Measurements from ENCODE around the gene TSKS. TPM values are rescaled to one million over a fixed set of nuclear protein-coding genes. Genes with fewer than 3 reads are reported as not detected.

The TSKS gene
- total RNA-seq, 1 donor from 2014 or later = not detected

GRCh38 chr19:49808711-49809159 lies 45.6 kb upstream of the TSKS start:
- H3K4me1 Mint-ChIP-seq (ENCODE audit: unreplicated experiment) = peaks cover 24% of the 10 kb centered on the region
- H3K4me3 Mint-ChIP-seq = peak overlapping the region; percentile 92

DNA sequence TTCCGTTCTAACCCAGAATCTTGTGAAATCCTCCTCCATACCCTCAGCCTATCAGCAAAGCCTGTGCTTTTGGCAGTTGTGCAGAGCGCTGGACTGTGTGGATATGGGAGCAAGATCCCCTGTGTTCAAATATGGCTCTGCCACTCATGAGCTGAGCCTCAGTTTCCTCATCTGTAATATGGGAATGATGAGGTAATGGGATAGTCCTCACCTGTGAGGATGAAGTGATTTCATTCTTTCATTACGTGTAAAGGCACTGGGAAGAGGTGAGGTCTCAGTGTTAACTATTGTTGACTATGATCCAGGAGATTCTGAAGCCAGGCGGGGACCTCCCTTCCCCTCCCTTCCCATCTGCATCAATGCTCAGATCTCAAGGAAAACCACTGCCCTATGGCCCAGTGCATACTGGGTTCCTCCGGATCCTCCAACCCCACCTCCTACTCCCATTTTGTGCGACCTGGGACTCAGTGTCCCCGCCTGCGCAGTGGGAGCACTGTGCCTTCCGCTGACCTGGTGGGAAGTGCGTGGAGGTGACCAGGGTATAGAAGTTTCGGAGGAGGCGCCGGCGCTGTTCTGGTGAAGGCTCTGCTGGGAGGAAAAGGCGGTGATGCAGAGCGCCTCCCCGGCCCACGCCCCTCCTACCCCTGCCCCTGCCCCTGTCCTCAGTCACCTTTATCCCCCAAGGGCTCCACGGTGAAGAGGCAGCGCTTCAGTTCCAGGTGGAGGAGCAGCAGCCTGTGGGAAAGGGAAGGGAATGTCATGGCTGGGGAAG lies 45.0 kb upstream of the TSKS start:
- peaks cover 19% of the 10 kb centered on the region for H3K4me1 Mint-ChIP-seq (ENCODE audit: unreplicated experiment)
- no peaks in the 10 kb centered on the region for H3K9me3 Mint-ChIP-seq
- peaks cover 9% of the 10 kb centered on the region for H3K36me3 Mint-ChIP-seq
- DNase-seq (ENCODE audit: extremely low spot score, unreplicated experiment) = no peak
- no peaks in the 10 kb centered on the region for H3K27me3 Mint-ChIP-seq
- peak overlapping the region; percentile 92 for H3K4me3 Mint-ChIP-seq
- H3K27ac Mint-ChIP-seq = no peak overlapping the region
- no peak for TF ChIP-seq CTCF (conservative IDR thresholded peaks at IDR 0.05)

More at GRCh38 chr19:49808711-49809159, 45.6 kb upstream of the TSKS start:
- no peak for TF ChIP-seq CTCF (conservative IDR thresholded peaks at IDR 0.05)
- peak overlapping the region; percentile 85 for H3K27ac Mint-ChIP-seq
- H3K36me3 Mint-ChIP-seq = peaks cover 9% of the 10 kb centered on the region
- no peaks in the 10 kb centered on the region for H3K27me3 Mint-ChIP-seq
- no peaks in the 10 kb centered on the region for H3K9me3 Mint-ChIP-seq
- peak; percentile 94 for DNase-seq (ENCODE audit: extremely low spot score, unreplicated experiment)

- H3K9me3 Mint-ChIP-seq = no peaks in the 10 kb centered on the region
- H3K27me3 Mint-ChIP-seq = no peaks in the 10 kb centered on the region
- no peak for TF ChIP-seq CTCF (conservative IDR thresholded peaks at IDR 0.05)
- DNase-seq (ENCODE audit: extremely low spot score, unreplicated experiment) = no peak
- H3K4me3 Mint-ChIP-seq = no peak overlapping the region
- peaks cover 19% of the 10 kb centered on the region for H3K4me1 Mint-ChIP-seq (ENCODE audit: unreplicated experiment)
- H3K36me3 Mint-ChIP-seq = peaks cover 9% of the 10 kb centered on the region
- no peak overlapping the region for H3K27ac Mint-ChIP-seq
Measured at GRCh38 chr19:49807058-49807903, 44.2 kb upstream of the TSKS start.

DNA sequence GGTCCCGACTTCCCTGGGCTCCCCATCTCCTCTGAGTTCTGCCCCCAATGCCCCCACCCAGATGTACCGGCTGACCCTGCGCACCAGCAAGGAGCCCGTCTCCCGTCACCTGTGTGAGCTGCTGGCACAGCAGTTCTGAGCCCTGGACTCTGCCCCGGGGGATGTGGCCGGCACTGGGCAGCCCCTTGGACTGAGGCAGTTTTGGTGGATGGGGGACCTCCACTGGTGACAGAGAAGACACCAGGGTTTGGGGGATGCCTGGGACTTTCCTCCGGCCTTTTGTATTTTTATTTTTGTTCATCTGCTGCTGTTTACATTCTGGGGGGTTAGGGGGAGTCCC lies 43.5 kb upstream of the TSKS start:
- no peaks in the 10 kb centered on the region for H3K9me3 Mint-ChIP-seq
- TF ChIP-seq CTCF (conservative IDR thresholded peaks at IDR 0.05) = no peak
- no peak for DNase-seq (ENCODE audit: extremely low spot score, unreplicated experiment)
- no peaks in the 10 kb centered on the region for H3K27me3 Mint-ChIP-seq
- H3K4me3 Mint-ChIP-seq = peak overlapping the region; percentile 22
- H3K4me1 Mint-ChIP-seq (ENCODE audit: unreplicated experiment) = peaks cover 20% of the 10 kb centered on the region
- peaks cover 9% of the 10 kb centered on the region for H3K36me3 Mint-ChIP-seq
- peak overlapping the region; percentile 73 for H3K27ac Mint-ChIP-seq

DNA sequence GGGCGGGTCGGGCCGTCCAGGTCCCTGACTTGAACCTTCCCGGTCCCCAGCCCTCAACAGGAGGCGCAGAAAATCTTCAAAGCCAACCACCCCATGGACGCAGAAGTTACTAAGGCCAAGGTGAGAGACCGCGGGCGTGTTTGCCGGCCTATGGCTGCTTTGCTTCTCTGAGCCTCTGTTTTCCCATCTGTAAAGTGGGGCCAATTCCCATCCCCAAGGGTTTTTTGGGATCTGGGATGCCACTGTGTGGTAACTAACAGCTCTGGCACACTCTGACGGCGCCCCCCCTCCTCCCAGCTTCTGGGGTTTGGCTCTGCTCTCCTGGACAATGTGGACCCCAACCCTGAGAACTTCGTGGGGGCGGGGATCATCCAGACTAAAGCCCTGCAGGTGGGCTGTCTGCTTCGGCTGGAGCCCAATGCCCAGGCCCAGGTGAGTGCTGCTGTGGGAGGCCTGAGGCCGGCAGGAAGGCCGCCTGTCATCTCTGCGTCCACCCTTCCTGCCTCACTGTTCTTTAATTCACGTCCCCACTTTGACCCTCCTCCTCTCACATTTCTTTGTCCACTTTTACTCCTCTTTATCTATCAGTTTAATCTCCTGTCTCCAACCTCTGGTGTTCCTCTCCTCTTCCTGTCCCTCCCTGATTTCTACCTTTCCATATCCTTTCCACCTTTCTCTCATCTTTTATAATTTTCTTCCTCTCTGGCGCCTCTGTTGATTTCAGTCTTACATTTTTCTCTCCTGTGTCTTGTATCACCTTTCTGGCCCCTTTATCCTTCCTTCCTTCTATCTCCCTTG lies 42.9 kb upstream of the TSKS start:
- H3K36me3 Mint-ChIP-seq = peaks cover 9% of the 10 kb centered on the region
- no peak for DNase-seq (ENCODE audit: extremely low spot score, unreplicated experiment)
- H3K27ac Mint-ChIP-seq = peak overlapping the region; percentile 73
- H3K9me3 Mint-ChIP-seq = no peaks in the 10 kb centered on the region
- H3K4me3 Mint-ChIP-seq = peak overlapping the region; percentile 22
- H3K27me3 Mint-ChIP-seq = no peaks in the 10 kb centered on the region
- peaks cover 20% of the 10 kb centered on the region for H3K4me1 Mint-ChIP-seq (ENCODE audit: unreplicated experiment)
- TF ChIP-seq CTCF (conservative IDR thresholded peaks at IDR 0.05) = no peak

All from type B pancreatic cell (in vitro differentiated cells).